Measurements from ENCODE around the gene CSF3.

The CSF3 gene

DNA sequence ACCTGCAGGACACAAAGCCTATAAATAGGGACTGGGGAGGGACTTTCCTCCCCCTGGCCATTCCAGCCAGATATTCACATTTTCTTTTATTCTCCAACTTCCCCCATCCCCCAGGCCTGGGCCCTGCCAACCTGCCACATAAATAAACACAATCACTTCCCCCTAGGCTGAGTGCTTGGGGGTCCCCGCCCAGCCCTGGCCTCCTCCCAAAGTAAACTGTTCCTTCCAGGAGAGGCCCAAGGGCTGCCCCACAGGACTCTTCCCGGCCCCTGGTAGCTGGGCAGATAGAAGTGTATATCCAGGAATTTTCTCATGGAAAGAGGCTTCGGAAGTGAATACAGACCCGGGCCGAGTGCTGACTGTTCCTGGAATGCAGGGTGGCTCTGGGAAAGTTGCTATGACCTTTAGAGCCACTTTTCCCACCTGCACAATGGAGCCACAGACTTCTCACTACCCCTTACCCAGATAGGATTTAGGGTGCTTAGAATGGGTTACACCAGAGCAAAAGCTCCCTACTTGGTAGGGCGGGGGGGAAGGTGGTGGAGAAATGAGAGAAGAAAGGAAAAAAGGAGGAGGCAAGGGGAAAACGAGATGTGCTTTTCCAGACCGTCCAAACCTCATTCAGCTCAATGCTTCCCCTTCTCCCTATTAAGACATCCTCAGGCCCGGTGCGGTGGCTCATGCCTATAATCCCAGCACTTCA, 8.5 kb downstream of the CSF3 start:
- peak; percentile 56 for DNase-seq (ENCODE audit: low read depth, low spot score)

DNA sequence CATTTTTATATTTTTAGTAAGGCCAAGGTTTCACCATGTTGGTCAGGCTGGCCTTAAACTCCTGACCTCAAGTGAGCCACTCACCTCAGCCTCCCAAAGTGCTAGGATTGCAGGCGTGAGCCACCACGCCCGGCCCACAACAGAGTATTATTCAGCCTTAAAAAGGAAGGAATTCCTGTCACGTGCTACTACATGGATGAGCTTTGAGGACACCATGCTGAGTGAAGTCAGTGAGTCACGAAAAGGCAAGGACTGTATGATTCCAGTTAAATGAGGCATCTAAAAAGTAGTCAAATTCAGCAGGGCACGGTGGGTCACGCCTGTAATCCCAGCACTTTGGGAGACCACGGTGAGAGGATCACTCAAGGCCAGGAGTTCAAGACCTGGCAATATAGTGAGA, 9.7 kb downstream of the CSF3 start:
- DNase-seq (ENCODE audit: low read depth, low spot score) = no peak

GRCh38 chr17:40025559-40025958, 10.3 kb downstream of the CSF3 start:
- DNase-seq (ENCODE audit: low read depth, low spot score) = no peak

DNA sequence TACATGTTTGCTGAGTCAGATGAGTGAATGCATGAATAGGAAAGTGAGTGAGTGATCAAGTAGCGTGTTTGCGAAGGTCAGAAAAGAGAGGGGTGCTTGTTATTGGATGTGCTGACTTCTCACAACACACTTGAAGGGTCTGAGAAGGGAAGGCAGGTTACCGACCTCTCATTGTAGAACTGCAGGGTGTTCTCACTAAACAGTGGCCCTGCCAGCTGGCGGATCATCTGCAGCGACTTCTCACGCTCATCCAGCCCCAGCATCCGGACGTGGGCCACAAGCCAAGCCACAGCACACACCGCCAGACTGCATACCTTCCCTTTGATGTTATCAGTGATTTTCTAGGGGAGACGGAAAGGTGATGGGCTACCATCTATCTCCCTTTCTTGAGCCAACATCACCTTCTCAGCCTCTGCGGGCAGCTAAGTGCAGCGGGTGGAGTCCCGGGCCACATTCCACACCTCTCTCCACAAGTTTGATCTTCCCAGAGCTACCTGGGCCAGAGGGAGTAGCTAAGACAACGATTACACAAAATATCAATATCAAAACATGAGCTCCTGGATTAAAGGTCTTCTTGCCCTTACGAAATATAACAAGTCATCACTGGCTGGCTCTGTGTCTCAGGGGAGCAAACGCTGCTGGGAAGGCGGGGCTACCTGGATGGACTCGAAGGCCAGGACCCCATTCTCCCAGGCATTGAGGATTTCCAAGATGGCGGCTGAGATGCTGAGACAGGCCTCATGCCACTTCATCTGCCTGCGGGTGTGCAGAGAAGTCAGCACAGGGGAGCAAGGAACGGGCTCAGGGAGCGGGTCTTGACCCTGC, 11.0 kb downstream of the CSF3 start:
- peak; percentile 77 for DNase-seq (ENCODE audit: low read depth, low spot score)

DNA sequence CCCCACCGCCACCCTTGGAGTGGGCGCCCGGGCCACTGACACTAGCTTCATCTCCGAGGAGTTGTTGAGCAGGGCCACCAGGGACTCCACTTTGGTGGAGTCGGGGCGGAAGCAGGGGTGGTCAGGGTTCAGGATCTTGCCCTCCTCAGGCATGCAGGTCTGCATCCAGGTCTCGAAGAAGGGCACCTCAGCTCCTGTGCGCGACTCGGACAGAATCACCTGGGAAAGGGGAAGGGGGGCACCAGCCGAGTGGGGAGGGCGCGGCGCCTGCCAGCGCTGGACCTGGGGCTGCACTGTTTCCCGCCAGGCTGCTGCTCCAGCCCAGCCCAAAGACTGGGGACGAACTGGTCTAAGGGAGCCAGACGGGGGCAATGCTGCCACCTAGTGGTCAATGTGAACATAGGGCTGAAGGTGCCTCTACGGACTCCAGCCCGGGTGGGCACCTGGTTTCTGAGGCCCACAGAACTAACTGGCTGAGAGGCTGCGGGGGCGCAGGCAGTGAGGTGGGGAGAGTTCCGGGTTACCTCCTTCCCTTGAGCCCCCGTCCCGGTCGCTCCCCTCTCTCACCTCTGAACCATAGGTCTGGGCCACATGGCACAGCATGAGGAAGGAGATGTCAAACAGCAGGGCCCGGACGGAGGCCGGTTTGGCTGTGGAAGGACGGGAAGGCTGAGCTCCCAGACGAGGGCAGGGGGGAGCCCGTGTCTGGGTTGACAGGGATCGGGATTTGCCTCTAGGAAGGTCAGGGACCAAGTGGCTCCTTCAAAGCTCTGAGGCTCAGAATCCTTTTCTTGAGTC, 11.8 kb downstream of the CSF3 start:
- peak; percentile 90 for DNase-seq (ENCODE audit: low read depth, low spot score)

DNA sequence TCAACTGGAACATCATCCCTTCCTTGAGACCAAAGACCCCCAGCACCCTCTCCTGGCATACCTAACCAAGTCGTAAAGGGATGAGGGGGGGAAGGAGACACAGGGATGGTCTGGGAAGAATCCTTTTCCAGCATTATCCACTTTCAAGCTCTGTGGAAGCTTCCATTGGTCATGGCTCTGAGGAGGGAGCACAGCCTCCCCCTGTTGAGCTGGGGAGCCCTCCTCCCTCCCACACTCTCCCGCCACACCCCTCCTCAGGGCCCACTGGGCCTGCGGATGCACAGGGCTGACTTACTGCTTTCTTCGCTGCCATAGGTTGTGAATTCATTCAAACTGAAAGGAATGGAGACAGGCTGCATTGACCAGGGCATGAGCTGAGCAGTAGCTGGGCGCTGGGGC, 12.4 kb downstream of the CSF3 start:
- no peak for DNase-seq (ENCODE audit: low read depth, low spot score)

DNA sequence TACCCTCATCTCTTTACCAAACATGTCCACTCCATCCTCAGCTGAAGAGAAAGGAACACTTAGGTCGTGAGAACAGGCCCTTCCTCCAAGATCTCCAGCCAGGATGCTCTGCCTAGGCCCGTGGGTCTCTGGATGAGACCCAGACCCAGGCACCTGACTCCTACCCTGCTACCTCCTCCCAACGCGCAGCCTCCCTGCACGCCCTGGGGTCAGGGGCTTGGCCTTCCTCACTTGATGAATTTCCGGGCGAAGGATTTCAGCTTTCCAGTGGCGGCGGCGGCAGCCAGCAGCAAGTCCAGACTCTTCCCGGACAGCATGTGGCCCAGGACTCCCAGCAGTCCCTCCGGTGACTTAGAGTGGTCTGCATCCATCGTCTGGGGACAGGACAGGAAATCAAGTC, 13.4 kb downstream of the CSF3 start:
- no peak for DNase-seq (ENCODE audit: low read depth, low spot score)

DNA sequence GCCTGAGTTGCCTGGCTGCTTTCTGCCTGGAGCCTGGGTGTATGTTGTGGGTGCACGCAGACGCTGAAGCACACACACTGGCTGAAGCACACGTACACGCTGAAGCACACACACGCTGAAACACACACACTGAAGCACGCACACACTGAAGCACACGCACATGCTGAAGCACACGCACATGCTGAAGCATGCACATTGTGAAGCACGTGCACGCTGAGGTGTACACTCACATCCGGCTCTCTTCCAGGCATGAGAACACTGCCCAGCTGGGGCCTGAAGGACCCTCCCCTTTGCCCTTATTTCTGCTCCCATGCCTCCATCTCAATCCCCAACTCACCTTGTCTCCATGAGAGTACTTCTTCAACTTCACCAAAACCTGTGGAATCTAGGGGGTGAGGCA, 16.5 kb downstream of the CSF3 start:
- DNase-seq (ENCODE audit: low read depth, low spot score) = no peak

DNA sequence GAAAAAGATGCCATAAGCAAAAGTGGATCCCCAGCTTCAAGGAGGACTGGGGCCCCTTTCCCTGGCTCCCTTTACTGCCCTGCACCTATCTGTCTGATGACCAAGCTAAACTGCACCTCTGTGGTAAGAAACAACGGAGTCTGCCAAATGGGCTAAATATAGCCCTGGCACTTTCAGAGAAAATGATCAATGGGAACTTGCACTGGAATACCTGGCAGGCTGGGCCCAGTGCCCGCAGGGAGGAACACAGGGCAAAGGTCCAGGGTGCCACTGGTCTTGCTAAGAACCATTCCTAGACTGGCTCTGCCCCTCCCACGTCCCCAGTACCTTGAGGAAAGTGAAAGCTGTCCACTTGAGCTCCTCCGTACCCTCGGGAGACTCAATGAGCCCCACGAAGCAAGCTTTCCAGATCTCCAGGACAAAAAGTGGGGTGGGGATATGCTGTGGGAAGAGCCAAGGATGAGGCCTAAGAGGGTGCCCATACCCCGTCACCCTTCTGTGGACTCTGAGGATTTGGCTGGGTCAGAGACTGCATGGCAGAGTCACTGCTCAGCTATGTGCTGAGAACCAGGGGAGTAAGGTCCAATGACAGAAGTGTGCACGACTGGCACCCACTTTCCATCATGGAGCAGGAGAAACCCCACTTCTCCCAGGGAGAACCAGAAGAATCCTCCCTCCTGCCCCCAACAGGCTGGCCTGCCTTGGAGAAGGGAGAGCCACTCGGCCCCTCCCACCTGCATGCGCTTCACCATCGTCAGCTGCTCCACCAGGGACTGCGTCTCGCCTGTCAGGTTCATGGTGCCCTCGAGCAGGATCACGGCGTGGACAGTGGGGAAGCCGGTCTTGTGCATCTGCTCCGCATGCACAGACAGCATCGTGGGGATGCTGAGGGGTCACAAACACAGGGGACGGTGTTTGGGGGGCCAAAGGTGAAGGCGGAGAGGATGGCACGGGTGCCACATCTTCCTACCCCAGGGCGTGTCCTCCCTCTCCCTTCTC, 17.4 kb downstream of the CSF3 start:
- no peak for DNase-seq (ENCODE audit: low read depth, low spot score)

DNA sequence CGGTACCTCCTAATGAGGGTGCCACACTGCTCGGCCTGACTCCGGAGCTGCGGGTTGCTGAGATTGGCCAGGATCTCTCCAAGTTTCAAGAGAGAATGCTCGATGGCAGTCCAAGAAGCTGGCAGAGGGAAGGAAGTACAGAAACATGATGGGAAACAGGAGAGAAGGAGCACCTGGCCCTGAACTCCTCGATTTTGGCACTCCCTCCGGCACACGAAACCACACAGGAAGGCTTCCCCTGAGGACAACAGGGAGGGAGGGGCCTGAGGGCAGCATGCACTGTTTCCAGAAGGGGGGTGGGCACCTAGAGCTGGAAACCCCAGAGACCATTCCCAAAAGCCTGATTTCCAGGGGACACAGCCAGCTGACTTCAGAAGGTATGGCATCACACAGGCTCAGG, 18.1 kb downstream of the CSF3 start:
- DNase-seq (ENCODE audit: low read depth, low spot score) = no peak

DNA sequence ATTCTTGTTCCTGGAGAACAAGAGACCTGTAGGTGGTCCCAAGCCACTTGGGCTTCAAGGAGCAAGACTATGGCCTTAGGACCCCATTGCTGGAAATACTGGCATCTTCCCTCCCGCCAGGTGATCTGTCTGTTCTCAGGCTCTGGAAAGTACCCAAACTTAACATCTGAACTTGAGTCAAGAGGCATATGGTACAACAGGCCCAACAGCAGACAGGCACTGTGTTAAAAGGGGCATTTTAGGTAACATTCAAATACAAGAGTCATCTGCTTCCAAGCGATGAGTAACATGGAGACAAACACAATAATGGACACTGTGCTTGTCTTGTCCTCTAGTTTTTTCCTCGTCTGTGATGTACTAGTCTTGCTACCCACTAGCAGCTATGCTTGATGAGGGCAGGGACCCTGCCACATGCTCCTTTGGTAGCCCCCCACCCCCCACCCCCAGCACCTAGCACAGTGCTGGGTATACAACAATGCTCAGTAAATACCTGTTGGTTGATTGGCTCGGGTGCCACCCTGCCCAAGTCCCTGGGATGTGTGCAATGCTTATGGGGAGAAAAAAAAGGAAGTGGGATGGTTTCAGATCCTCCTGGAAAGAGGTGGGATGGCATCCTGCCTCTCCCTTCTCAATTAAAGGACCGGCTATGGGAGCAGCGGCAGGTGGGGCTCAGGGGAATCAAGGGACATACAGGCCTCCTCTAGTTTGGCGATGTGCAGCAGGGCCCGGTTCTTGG, 19.4 kb downstream of the CSF3 start:
- DNase-seq (ENCODE audit: low read depth, low spot score) = no peak

DNA sequence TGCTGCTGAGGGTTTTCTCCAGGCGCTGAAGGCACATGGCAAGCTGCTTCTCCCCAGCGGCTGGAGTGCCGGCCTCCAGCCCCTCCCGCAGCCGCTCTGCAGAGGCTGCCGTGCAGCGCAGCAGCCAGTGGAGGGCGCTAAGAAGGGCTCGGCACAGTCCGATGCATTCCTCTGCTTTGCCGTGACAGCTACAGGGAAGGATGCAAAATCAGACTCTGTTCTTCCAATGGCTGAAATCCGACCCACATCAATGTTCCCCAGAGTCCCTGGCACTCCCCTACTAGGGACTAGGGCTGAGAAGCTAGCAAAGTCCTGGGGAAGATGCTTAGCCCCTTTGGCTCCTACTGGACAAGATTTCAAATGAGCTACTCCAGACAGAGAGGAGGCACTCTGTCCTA, 19.9 kb downstream of the CSF3 start:
- DNase-seq (ENCODE audit: low read depth, low spot score) = peak; percentile 86

GRCh38 chr17:40038882-40039513, 23.8 kb downstream of the CSF3 start:
- peak; percentile 91 for DNase-seq (ENCODE audit: low read depth, low spot score)

DNA sequence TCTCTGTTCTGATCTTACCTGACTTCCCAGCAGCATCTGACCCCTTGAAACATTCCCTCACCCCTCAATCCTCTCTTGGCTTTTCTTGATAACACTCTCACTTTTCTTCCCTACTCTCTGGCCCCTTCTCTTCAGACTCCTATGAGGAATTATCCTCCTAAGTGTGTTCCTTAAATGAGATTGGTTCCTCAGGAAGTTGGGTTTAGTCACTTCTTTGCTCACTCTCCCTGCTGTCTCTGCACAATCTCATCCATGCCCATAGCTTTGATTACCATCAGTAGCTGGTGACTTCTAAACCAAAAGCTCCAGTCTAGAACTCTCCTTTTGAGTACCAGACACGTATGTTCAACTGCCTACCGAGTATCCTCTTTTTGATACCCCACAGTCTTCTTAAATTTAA, 26.0 kb downstream of the CSF3 start:
- no peak for DNase-seq (ENCODE audit: low read depth, low spot score)

- no peak for DNase-seq (ENCODE audit: low read depth, low spot score)
Measured at GRCh38 chr17:40056379-40057015, 41.3 kb downstream of the CSF3 start.

DNA sequence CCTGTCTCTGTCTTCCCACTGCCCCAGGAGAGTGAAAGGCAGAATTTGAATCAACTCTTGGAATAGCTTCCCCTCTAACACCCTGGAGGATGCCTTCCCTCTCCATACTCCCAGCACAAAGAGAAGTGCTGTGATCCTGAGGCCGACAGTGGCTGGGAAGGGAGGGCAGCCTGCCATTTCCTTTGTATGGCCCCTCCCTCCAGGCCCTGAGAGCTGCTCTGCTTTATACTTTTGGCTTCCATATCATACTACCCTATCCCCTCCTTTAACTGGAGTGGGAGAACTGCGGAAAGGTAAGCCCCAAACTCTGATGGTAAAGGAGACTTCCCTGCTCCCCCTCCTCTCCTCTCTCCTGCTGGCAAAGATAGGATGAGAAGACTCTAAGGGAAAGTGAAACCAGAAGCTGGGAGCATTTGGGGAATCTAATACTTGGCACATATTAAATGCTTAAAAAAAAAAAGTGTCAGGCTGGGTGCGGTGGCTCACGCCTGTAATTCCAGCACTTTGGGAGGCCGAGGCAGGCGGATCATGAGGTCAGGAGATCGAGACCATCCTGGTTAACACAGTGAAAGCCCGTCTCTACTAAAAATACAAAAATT, 43.0 kb downstream of the CSF3 start:
- DNase-seq (ENCODE audit: low read depth, low spot score) = peak; percentile 23

- no peak for DNase-seq (ENCODE audit: low read depth, low spot score)
Measured at GRCh38 chr17:40058865-40059264, 43.6 kb downstream of the CSF3 start.

DNA sequence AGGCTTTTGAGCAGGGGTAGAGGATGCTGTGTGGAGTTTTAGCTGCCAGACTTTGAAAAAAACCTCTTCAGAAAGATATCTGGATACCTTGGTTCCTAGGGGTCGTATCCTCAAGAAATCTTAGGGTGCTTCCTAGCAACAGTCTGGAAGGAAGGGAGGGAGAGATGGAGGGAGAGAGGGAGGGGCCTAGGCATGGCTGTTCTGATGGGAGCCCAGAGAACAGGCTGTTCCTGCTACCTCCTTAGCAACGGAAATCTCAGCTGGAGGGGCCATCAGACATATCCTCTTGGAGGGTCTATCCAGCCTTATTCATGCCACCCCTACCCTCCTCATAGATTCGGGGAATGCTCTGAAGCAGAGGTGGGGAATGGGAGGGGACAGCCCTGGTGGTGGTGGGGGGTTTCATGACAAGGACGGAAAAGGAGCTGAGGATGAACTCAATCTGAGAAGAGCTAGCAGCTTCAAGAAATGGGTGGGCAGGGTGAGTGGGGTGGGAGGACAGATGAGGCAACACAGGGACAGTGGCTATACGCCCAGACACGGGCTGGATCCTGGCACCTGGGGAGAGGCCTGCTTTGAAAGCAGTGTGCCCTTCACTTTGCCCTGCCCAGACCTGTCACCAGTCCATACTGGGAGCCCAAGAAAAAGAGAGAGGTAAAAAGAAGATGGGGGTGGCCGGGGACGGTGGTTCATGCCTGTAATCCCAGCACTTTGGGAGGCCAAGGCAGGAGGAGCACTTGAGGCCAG, 44.7 kb downstream of the CSF3 start:
- DNase-seq (ENCODE audit: low read depth, low spot score) = no peak

Data from astrocyte of the hippocampus (primary cell).